SU-DHL-6 (cell line): Measurements from ENCODE around the gene SCLT1.

Experiments used
- H2AFZ ChIP-seq: fragments of 200-600 bp; sonication (generic); 2 replicates; pipeline ENCODE4 v1.6.1; 2014; ENCODE audit warnings: low read depth, mild to moderate bottlenecking, moderate library complexity, mixed read lengths, antibody characterized with exemption, low read length; ENCODE audit not compliant: severe bottlenecking
- H3F3A ChIP-seq: fragments of 200-600 bp; shearing (Covaris generic); 2 replicates; pipeline ENCODE4 v1.6.0; 2016; ENCODE audit warnings: antibody characterized with exemption, mild to moderate bottlenecking; ENCODE audit not compliant: insufficient read depth
- H3K27ac ChIP-seq: fragments of 200-600 bp; sonication (generic); 2 replicates; pipeline ENCODE4 v1.5.1; 2016; ENCODE audit warnings: low read depth, mild to moderate bottlenecking, low read length, moderate library complexity, mixed read lengths
- H3K27me3 ChIP-seq: fragments of 200-600 bp; sonication (generic), shearing (Covaris generic); 2 replicates; pipeline ENCODE4 v1.6.0; 2014; ENCODE audit warnings: mild to moderate bottlenecking, low read length
- H3K36me3 ChIP-seq: fragments of 200-600 bp; sonication (generic); 2 replicates; pipeline ENCODE4 v1.6.1; 2014; ENCODE audit warnings: mild to moderate bottlenecking, low read length, mixed read lengths
- H3K4me2 ChIP-seq: fragments of 300-600, 200-600 bp; shearing (Covaris generic), sonication (generic); 2 replicates; pipeline ENCODE4 v1.6.0; 2014; ENCODE audit warnings: low read length, low read depth, mild to moderate bottlenecking; ENCODE audit not compliant: poor library complexity, severe bottlenecking
- H3K4me3 ChIP-seq: fragments of 200-600 bp; sonication (generic); 2 replicates; pipeline ENCODE4 v1.5.1; 2014; ENCODE audit warnings: antibody characterized with exemption, low read length, mild to moderate bottlenecking, mixed read lengths; ENCODE audit not compliant: insufficient read depth, poor library complexity, severe bottlenecking
- H3K79me2 ChIP-seq: fragments of 200-600 bp; sonication (generic); 2 replicates; pipeline ENCODE4 v1.6.1; 2014; ENCODE audit warnings: mild to moderate bottlenecking, low read length, moderate library complexity; ENCODE audit not compliant: insufficient read depth
- H3K9ac ChIP-seq: fragments of 200-600 bp; sonication (generic); 2 replicates; pipeline ENCODE4 v1.7.0; 2014; ENCODE audit warnings: mild to moderate bottlenecking, low read length
- H3K9me2 ChIP-seq: fragments of 200-600 bp; sonication (generic); replicated peaks from 2 replicates; pipeline ENCODE4 v1.6.1; 2014; ENCODE audit warnings: low read length; ENCODE audit not compliant: insufficient read depth
- H3K9me3 ChIP-seq: fragments of 200-600 bp; sonication (generic); 2 replicates; pipeline ENCODE4 v1.6.1; 2014; ENCODE audit warnings: low read length, mixed read lengths; ENCODE audit not compliant: insufficient read depth
- H4K20me1 ChIP-seq: fragments of 200-600 bp; sonication (generic); 2 replicates; pipeline ENCODE4 v1.6.1; 2014; ENCODE audit warnings: low read depth, mild to moderate bottlenecking, antibody characterized with exemption, low read length, moderate library complexity, mixed read lengths
- CTCF ChIP-seq: fragments of 200-600 bp; sonication (generic); IDR thresholded peaks from one replicate; pipeline ENCODE4 v1.5.1; 2017; ENCODE audit warnings: antibody characterized with exemption, mild to moderate bottlenecking, low read length, moderate library complexity; ENCODE audit not compliant: insufficient read depth, poor library complexity, severe bottlenecking
- EZH2phosphoT487 ChIP-seq: fragments of 200-600 bp; sonication (generic), shearing (Covaris generic); conservative IDR thresholded peaks from 2 replicates; pipeline ENCODE4 v1.6.1; 2018; ENCODE audit warnings: mild to moderate bottlenecking, antibody characterized with exemption, low read length, moderate library complexity, mixed read lengths

The SCLT1 gene

DNA sequence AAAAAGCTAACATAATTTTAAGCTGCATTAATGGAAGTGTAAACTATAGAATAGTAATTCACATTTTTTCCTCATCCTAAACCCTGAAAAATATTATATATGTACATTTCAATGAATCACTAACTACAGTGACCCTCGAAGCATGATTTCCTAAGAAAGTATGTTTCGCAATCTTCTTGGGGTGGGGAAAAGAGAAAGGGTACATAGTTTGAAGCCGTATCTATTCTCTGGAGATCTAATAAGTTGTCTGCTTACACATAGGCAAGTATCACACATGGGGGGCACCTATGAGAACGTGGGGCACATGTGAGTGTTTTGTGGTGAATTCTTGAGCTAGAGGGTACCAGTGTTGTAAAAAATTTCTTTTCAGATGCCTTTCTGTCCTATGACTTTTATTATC lies 212.7 kb downstream of the SCLT1 start:
- no peak overlapping the region for H3K4me3 ChIP-seq
- H3F3A ChIP-seq = peaks cover 5% of the 10 kb centered on the region; the same call in 1 of the 2 replicates
- H3K27ac ChIP-seq = no peak overlapping the region
- H3K79me2 ChIP-seq = no peaks in the 10 kb centered on the region
- H3K27me3 ChIP-seq = no peaks in the 10 kb centered on the region
- H3K9me2 ChIP-seq = no peaks in the 10 kb centered on the region
- no peak overlapping the region for H3K9ac ChIP-seq
- no peaks in the 10 kb centered on the region for H3K9me3 ChIP-seq
- no peaks in the 10 kb centered on the region for H3K36me3 ChIP-seq
- H3K4me2 ChIP-seq = no peak overlapping the region
- H4K20me1 ChIP-seq = no peaks in the 10 kb centered on the region
- H2AFZ ChIP-seq = no peak overlapping the region
- TF ChIP-seq CTCF (no peak), EZH2phosphoT487 (no peak)

GRCh38 chr4:128879971-128880370 lies 213.4 kb downstream of the SCLT1 start:
- Histone ChIP-seq H3K4me3 (no peak overlapping the region), H3K9me3 (no peaks in the 10 kb centered on the region), H3K27me3 (no peaks in the 10 kb centered on the region), H3K9me2 (no peaks in the 10 kb centered on the region), H3K79me2 (no peaks in the 10 kb centered on the region), H3K9ac (no peak overlapping the region), H3K4me2 (no peak overlapping the region), H3K36me3 (no peaks in the 10 kb centered on the region), H3K27ac (no peak overlapping the region), H2AFZ (no peak overlapping the region), H4K20me1 (no peaks in the 10 kb centered on the region), H3F3A (peaks cover 9% of the 10 kb centered on the region; the same call in 1 of the 2 replicates)
- TF ChIP-seq EZH2phosphoT487 (no peak), CTCF (no peak)

- H3K4me2 ChIP-seq = no peak overlapping the region
- TF ChIP-seq CTCF (no peak), EZH2phosphoT487 (no peak)
- H4K20me1 ChIP-seq = no peaks in the 10 kb centered on the region
- H3K9me3 ChIP-seq = no peaks in the 10 kb centered on the region
- H3K79me2 ChIP-seq = no peaks in the 10 kb centered on the region
- H3K4me3 ChIP-seq = no peak overlapping the region
- H3F3A ChIP-seq = peaks cover 9% of the 10 kb centered on the region; the same call in 1 of the 2 replicates
- H3K9ac ChIP-seq = no peak overlapping the region
- no peak overlapping the region for H3K27ac ChIP-seq
- H3K27me3 ChIP-seq = no peaks in the 10 kb centered on the region
- no peak overlapping the region for H2AFZ ChIP-seq
- H3K9me2 ChIP-seq = no peaks in the 10 kb centered on the region
- H3K36me3 ChIP-seq = no peaks in the 10 kb centered on the region
Measured at GRCh38 chr4:128879283-128879682, 214.1 kb downstream of the SCLT1 start.

DNA sequence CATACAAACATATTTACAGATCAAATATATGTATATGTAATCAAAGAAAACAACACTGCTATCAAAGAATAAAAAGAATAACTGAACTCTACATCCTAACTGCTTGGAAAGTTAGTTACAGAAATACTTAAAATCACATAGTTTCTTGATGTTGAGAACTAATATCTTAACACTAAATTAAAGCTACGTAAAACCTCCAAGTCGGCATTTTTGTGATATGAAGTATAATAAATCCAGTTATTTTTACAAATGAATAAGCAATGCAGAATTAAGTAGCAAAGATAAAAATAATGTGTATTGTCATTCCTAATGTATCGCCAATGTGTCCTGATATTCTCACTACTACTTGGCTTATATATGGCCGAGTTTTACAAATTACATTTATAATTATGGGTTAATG lies 215.4 kb downstream of the SCLT1 start:
- Histone ChIP-seq H2AFZ (no peak overlapping the region), H3K27me3 (no peaks in the 10 kb centered on the region)

More for the DNA sequence above, 215.4 kb downstream of the SCLT1 start:
- H4K20me1 ChIP-seq = no peaks in the 10 kb centered on the region
- H3K9ac ChIP-seq = no peak overlapping the region
- H3K4me2 ChIP-seq = no peak overlapping the region
- no peak overlapping the region for H3K4me3 ChIP-seq
- H3K36me3 ChIP-seq = peaks cover 3% of the 10 kb centered on the region; the same call in 1 of the 2 replicates
- H3K9me2 ChIP-seq = no peaks in the 10 kb centered on the region
- H3K79me2 ChIP-seq = no peaks in the 10 kb centered on the region
- peaks cover 9% of the 10 kb centered on the region; the same call in 1 of the 2 replicates for H3F3A ChIP-seq
- H3K27ac ChIP-seq = no peak overlapping the region
- TF ChIP-seq CTCF (no peak), EZH2phosphoT487 (no peak)
- H3K9me3 ChIP-seq = no peaks in the 10 kb centered on the region
